ENCODE data around the gene STK11. TPM values are rescaled to one million over a fixed set of nuclear protein-coding genes. Genes with fewer than 3 reads are reported as not detected.

Gene STK11
- total RNA-seq, 1 experiment from 2014 or later, result 53.0 TPM

GRCh38 chr19:1220477-1220930 is 14.9 kb downstream of the STK11 start:
- Histone ChIP-seq H3K9me2 (ENCODE audit: insufficient read depth) (no peaks in the 10 kb centered on the region), H3K27ac (no peak overlapping the region), H3K4me1 (replicated peaks; ENCODE audit: insufficient read depth) (peaks cover 16% of the 10 kb centered on the region), H3K27me3 (ENCODE audit: insufficient read depth, low read depth) (no peaks in the 10 kb centered on the region), H4K20me1 (ENCODE audit: insufficient read depth) (peaks cover 25% of the 10 kb centered on the region; the same call in 1 of the 2 replicates), H3K9me3 (ENCODE audit: insufficient read depth, low read depth) (no peaks in the 10 kb centered on the region), H3F3A (ENCODE audit: insufficient read depth, low read depth) (peaks cover 12% of the 10 kb centered on the region), H2AFZ (no peak overlapping the region), H3K79me2 (ENCODE audit: low read depth) (peaks cover 25% of the 10 kb centered on the region), H3K4me3 (no peak overlapping the region), H3K4me2 (no peak overlapping the region), H3K36me3 (ENCODE audit: low read depth) (no peaks in the 10 kb centered on the region)
- TF ChIP-seq EZH2 (IDR thresholded peaks at IDR 0.05; ENCODE audit: low read depth), result no peak
- TF ChIP-seq CTCF (conservative IDR thresholded peaks at IDR 0.05), result no peak
- POLR2A ChIA-PET (ENCODE audit: unreplicated experiment), result no interaction called here
- BruUV-seq (replicated peaks), result no TSS peak
- DNase-seq, result no peak
- intact Hi-C loops (cut with micrococcal nuclease; ENCODE audit: unreplicated experiment), result no loop called here
- CTCF ChIA-PET, result no interaction called here

GRCh38 chr19:1220976-1221903 is 15.7 kb downstream of the STK11 start:
- CTCF ChIA-PET, result no interaction called here
- Histone ChIP-seq H3K4me3 (no peak overlapping the region), H2AFZ (no peak overlapping the region), H4K20me1 (ENCODE audit: insufficient read depth) (peaks cover 20% of the 10 kb centered on the region; the same call in 1 of the 2 replicates), H3K27ac (no peak overlapping the region), H3K4me2 (no peak overlapping the region), H3K9me2 (ENCODE audit: insufficient read depth) (no peaks in the 10 kb centered on the region), H3K27me3 (ENCODE audit: insufficient read depth, low read depth) (no peaks in the 10 kb centered on the region), H3F3A (ENCODE audit: insufficient read depth, low read depth) (peaks cover 8% of the 10 kb centered on the region; the same call in 1 of the 2 replicates), H3K9me3 (ENCODE audit: insufficient read depth, low read depth) (no peaks in the 10 kb centered on the region), H3K36me3 (ENCODE audit: low read depth) (no peaks in the 10 kb centered on the region), H3K4me1 (replicated peaks; ENCODE audit: insufficient read depth) (peaks cover 12% of the 10 kb centered on the region), H3K79me2 (ENCODE audit: low read depth) (peaks cover 25% of the 10 kb centered on the region)
- no peak for DNase-seq
- POLR2A ChIA-PET (ENCODE audit: unreplicated experiment), result no interaction called here
- no TSS peak for BruUV-seq (replicated peaks)
- TF ChIP-seq CTCF (conservative IDR thresholded peaks at IDR 0.05), result peak; percentile 63
- TF ChIP-seq EZH2 (IDR thresholded peaks at IDR 0.05; ENCODE audit: low read depth), result no peak
- intact Hi-C loops (cut with micrococcal nuclease; ENCODE audit: unreplicated experiment), result no loop called here

GRCh38 chr19:1221904-1222255 is 16.3 kb downstream of the STK11 start:
- Histone ChIP-seq H4K20me1 (ENCODE audit: insufficient read depth) (peaks cover 15% of the 10 kb centered on the region; the same call in 1 of the 2 replicates), H3K4me1 (replicated peaks; ENCODE audit: insufficient read depth) (peaks cover 5% of the 10 kb centered on the region), H3F3A (ENCODE audit: insufficient read depth, low read depth) (0 out of 2 replicates have a peak, but pooled peaks cover 3% of the 10 kb centered on the region), H3K4me3 (no peak overlapping the region), H3K27me3 (ENCODE audit: insufficient read depth, low read depth) (no peaks in the 10 kb centered on the region), H3K36me3 (ENCODE audit: low read depth) (no peaks in the 10 kb centered on the region), H3K9me3 (ENCODE audit: insufficient read depth, low read depth) (no peaks in the 10 kb centered on the region), H3K4me2 (no peak overlapping the region), H3K79me2 (ENCODE audit: low read depth) (peaks cover 20% of the 10 kb centered on the region), H2AFZ (no peak overlapping the region), H3K27ac (no peak overlapping the region), H3K9me2 (ENCODE audit: insufficient read depth) (no peaks in the 10 kb centered on the region)
- no peak for TF ChIP-seq CTCF (conservative IDR thresholded peaks at IDR 0.05)
- TF ChIP-seq EZH2 (IDR thresholded peaks at IDR 0.05; ENCODE audit: low read depth), result no peak
- BruUV-seq (replicated peaks), result no TSS peak
- ChIA-PET POLR2A (ENCODE audit: unreplicated experiment) (no interaction called here), CTCF (no interaction called here)
- DNase-seq, result no peak
- intact Hi-C loops (cut with micrococcal nuclease; ENCODE audit: unreplicated experiment), result no loop called here

Measured in PC-9 (cell line).